Measurements from ENCODE around the gene FBXO11.

DNA sequence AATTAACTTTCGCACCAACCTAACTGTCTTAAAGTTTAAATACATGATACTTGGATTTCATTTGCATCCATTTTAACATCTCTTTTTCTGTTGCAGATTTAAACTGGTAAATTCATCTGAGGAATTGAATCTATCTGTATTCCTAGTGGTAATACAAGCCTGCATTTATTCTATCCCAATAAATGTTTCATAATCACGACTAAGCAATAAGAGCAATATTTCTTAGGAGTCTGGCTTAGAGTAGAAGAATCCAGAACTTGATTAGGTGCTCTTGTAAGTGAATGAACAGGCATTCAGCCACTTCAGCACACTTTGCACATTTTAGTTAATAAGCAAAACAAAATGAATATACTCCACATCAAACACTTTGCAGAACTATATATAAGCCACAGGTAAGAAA is 96.4 kb downstream of the FBXO11 start:
- TF ChIP-seq MXI1 (IDR thresholded peaks at IDR 0.05; ENCODE audit: borderline replicate concordance, low read depth, low read length) (no peak), BHLHE40 (IDR thresholded peaks at IDR 0.05; ENCODE audit: low read depth, low read length) (no peak), POLR2A (IDR thresholded peaks at IDR 0.05; ENCODE audit: low read depth, low read length) (no peak), CEBPB (IDR thresholded peaks at IDR 0.05; ENCODE audit: low read depth, low read length) (no peak), CHD1 (IDR thresholded peaks at IDR 0.05; ENCODE audit: low read depth, low read length) (no peak), MAZ (IDR thresholded peaks at IDR 0.05; ENCODE audit: borderline replicate concordance, low read depth, low read length) (no peak), SMC3 (IDR thresholded peaks at IDR 0.05; ENCODE audit: low read depth, low read length) (no peak), RAD21 (IDR thresholded peaks at IDR 0.05; ENCODE audit: low read length) (no peak), FOS (IDR thresholded peaks at IDR 0.05; ENCODE audit: low read depth, low read length) (no peak), MAFK (IDR thresholded peaks at IDR 0.05; ENCODE audit: low read depth, low read length) (no peak), RFX5 (IDR thresholded peaks at IDR 0.05; ENCODE audit: low read depth, low read length) (no peak)
- TF ChIP-seq, protein P1, sequence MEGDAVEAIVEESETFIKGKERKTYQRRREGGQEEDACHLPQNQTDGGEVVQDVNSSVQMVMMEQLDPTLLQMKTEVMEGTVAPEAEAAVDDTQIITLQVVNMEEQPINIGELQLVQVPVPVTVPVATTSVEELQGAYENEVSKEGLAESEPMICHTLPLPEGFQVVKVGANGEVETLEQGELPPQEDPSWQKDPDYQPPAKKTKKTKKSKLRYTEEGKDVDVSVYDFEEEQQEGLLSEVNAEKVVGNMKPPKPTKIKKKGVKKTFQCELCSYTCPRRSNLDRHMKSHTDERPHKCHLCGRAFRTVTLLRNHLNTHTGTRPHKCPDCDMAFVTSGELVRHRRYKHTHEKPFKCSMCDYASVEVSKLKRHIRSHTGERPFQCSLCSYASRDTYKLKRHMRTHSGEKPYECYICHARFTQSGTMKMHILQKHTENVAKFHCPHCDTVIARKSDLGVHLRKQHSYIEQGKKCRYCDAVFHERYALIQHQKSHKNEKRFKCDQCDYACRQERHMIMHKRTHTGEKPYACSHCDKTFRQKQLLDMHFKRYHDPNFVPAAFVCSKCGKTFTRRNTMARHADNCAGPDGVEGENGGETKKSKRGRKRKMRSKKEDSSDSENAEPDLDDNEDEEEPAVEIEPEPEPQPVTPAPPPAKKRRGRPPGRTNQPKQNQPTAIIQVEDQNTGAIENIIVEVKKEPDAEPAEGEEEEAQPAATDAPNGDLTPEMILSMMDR (conservative IDR thresholded peaks at IDR 0.05; ENCODE audit: low read depth, low read length): no peak
- TF ChIP-seq, protein P2, sequence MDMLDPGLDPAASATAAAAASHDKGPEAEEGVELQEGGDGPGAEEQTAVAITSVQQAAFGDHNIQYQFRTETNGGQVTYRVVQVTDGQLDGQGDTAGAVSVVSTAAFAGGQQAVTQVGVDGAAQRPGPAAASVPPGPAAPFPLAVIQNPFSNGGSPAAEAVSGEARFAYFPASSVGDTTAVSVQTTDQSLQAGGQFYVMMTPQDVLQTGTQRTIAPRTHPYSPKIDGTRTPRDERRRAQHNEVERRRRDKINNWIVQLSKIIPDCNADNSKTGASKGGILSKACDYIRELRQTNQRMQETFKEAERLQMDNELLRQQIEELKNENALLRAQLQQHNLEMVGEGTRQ (IDR thresholded peaks at IDR 0.05; ENCODE audit: low read depth, low read length): no peak
